ENCODE results near the gene HOOK2.
"Not testable (repeated sequence)": the region's sequence is repeated elsewhere in the genome, so short reads cannot be mapped to it uniquely, and the experiment has no call there.

The HOOK2 gene, protein sequence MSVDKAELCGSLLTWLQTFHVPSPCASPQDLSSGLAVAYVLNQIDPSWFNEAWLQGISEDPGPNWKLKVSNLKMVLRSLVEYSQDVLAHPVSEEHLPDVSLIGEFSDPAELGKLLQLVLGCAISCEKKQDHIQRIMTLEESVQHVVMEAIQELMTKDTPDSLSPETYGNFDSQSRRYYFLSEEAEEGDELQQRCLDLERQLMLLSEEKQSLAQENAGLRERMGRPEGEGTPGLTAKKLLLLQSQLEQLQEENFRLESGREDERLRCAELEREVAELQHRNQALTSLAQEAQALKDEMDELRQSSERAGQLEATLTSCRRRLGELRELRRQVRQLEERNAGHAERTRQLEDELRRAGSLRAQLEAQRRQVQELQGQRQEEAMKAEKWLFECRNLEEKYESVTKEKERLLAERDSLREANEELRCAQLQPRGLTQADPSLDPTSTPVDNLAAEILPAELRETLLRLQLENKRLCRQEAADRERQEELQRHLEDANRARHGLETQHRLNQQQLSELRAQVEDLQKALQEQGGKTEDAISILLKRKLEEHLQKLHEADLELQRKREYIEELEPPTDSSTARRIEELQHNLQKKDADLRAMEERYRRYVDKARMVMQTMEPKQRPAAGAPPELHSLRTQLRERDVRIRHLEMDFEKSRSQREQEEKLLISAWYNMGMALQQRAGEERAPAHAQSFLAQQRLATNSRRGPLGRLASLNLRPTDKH

DNA sequence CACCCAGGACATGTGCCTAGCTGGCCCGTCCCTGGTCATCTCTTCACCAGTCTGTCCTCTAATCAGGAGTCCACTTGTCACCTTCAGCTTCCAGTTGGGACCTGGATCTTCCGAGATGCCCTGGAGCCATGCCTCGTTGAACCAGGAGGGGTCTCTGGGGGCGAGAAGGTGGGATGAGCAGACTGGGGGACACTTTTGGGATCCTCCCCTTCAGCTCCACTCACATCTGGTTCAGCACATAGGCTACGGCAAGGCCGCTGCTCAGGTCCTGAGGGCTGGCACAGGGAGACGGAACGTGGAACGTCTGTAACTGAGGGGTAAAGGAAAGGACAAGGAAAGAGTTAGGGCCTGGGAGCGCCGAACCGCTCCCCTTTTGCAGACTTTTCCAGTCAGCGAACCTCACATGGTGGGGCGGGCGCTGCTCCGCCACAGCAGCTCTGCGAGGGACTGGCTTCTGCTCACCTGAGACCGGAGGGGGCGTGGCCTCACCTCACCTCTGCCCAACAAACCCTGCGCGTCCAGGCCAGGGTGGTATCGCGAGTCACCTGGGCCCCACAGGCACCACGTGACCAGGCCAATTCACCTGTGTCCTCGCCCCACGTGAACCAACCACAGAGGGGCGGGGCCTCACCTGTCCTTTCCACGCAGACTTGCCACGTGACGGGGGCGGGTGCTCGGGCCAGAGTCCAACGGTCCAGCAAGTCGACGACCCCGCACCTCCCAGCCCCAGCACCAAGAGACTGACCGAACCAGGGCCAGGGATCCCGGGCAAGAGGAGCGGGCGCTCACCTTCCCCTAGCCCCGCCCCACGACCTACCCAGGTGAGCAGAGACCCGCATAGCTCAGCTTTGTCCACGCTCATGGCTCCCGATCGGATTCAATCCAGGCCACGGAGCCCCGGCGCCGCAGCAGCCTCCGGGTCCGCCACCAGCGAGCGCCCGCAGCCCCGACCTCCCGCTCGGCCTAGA lies at the start of gene HOOK2:
TSS of gene HOOK2 (minus strand) at position 965 of the 968 bp plus-strand sequence. CDS start at position 862, 103 bp downstream.
- DNase-seq (ENCODE audit: low spot score) = no peak

DNA sequence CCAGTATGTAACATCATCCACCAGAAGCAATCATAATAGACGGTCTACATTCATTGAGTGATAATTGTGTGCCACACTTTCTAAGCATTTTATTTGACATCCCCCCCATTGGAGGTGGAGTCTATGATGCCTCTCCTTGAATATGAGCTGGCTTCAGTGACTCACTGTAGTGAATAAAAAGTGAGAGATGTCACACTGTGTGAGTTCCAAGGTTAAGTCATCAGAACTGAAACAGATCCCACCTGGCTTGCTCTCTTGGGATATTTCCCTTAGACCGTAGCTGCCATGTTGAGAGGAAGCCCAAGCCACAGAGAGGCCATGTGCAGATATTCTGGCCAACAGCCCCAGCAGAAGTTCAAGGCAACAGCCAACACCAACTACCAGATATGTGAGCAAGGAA lies 46.4 kb upstream of the HOOK2 start:
- DNase-seq (ENCODE audit: low spot score) = no peak

DNA sequence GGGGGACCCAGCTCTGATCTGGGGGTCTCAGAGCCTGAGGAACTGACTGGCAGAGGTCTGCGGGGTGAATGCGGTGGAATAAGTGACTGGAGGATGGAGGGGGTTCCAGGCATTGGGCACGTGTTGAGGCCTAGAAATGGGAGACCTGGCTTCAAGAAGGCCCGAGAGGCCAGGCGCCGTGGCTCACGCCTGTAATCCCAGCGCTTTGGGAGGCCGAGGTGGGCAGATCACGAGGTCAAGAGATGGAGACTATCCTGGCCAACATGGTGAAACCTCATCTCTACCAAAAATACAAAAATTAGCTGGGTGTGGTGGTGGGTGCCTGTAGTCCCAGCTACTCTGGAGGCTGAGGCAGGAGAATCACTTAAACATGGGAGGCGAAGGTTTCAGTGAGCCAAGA lies 42.5 kb upstream of the HOOK2 start:
- DNase-seq (ENCODE audit: low spot score) = not testable (repeated sequence)

DNA sequence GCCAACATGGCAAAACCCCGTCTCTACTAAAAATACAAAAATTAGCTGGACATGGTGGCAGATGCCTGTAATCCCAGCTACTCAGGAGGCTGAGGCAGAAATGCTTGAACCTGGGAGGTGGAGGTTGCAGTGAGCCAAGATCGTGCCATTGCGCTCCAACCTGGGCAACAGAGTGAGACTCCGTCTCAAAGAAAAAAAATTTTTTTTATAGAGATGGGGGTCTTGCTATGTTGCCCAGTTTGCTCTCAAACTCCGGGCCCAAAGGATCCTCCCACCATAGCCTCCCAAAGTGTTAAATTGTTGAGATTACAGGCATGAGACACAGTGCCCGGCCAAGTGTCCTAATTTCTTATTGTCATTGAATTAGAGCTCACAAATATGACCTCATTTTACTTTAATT lies 41.8 kb upstream of the HOOK2 start:
- not testable (repeated sequence) for DNase-seq (ENCODE audit: low spot score)

DNA sequence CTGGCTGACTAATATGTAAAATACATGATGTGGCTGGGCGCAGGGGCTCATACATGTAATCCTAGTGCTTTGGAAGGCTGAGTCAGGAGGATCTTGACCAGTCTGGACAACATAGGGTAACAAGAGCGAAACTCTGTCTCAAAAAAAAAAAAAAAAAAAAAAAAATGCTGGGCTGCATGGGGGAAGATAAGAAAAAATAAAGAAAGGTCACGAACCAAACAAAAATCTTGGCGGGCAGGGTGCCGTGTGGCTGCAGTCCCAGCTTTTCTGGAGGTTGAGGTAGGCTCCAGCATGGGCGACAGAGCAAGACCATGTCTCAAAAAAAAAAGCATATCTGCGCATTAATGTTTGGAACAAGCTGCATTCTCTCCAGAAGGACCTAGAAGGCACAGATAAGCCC lies 39.7 kb upstream of the HOOK2 start:
- DNase-seq (ENCODE audit: low spot score) = no peak

DNA sequence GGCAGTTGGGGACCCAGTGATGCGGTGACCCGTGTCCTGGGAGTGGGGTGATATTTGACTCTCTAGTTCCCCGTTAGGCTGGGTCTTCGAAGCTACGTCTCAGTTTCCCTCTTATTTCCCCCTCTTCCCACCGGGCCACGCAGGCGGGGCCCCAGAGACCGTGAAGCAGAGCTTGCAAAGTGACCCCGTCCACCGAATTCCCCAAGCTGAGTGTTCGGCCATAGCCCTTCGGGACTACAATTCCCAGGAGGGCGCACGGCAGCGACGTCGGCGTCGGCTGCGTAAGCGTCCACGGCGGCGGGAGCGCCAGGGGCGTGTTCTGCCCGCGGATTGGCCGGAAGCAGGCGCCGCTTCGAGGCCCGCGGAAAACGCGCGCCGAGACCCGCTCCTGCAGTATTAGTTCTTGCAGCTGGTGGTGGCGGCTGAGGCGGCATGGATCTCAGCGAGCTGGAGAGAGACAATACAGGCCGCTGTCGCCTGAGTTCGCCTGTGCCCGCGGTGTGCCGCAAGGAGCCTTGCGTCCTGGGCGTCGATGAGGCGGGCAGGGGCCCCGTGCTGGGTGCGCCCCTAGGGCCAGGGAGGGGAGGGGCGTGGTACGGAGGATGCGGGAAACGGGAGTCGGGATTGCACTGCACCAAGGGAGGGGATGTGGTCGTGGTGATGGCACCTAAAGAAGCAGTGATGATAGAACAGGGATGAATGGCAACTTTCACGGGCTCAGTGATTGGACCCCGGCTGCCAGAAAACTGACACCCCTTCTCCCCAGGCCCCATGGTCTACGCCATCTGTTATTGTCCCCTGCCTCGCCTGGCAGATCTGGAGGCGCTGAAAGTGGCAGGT lies 31.1 kb upstream of the HOOK2 start, which contains the start of gene RNASEH2A:
TSS of gene RNASEH2A (plus strand) at position 343 of the 840 bp plus-strand sequence. CDS start at position 433, 90 bp downstream.
- DNase-seq (ENCODE audit: low spot score) = peak; percentile 98

DNA sequence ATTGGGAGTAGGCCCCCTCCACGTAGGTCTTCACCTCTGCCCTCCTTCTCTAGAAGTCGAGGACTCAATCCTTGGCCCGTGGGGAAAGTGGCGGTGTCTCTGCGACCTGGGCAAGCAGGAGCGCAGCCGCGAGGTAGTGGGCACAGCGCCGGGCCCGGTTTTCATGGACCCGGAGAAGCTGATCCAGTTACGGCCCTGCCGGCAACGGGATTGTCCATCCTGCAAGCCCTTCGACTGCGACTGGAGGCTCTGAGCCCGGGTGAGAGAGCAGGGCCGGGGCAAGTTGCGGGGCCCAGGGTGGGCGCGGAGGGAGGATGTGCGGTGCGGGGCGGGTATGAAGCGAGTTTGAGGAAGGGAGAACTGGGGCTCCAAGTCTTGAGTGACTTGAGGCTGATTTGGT lies 28.7 kb upstream of the HOOK2 start:
- peak; percentile 10 for DNase-seq (ENCODE audit: low spot score)

DNA sequence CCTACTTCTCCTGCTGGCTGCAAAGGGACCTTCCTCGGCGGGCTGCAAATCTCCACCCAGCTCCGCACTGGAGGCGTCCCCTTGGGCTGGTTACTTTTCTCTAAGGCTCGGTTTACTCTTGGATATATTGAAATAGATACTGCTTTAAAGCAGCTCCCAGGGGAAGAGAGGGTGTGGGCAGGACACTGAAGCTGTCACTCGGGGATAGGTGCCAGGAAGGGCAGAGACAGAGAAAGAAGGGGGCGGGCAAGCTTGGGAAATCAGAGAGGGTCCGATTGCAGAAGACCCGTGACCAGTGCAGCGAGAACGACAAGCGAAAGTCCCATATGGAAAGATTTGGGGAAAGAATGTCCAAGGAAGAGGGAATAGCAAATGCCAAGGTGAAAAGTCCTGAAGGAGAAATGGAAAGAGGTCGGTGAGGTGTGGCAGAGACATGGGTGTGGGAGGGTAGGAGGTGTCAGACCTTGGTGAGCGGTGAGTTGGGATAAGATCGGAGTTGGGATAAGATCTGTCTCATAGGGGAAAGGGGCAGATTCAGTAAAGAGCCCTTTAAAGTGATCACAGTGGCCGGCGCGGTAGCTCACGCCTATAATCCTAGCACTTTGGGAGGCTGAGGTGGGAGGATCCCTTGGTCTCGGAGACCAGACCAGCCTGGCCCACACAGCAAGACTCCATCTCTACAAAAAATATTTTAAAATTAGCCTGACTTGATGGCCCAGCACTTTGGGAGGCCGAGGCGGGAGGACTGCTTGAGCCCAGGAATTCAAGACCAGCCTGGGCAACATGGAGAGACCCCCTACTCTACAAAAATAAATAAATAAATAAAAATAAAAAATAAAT lies 27.1 kb upstream of the HOOK2 start:
- no peak for DNase-seq (ENCODE audit: low spot score)

DNA sequence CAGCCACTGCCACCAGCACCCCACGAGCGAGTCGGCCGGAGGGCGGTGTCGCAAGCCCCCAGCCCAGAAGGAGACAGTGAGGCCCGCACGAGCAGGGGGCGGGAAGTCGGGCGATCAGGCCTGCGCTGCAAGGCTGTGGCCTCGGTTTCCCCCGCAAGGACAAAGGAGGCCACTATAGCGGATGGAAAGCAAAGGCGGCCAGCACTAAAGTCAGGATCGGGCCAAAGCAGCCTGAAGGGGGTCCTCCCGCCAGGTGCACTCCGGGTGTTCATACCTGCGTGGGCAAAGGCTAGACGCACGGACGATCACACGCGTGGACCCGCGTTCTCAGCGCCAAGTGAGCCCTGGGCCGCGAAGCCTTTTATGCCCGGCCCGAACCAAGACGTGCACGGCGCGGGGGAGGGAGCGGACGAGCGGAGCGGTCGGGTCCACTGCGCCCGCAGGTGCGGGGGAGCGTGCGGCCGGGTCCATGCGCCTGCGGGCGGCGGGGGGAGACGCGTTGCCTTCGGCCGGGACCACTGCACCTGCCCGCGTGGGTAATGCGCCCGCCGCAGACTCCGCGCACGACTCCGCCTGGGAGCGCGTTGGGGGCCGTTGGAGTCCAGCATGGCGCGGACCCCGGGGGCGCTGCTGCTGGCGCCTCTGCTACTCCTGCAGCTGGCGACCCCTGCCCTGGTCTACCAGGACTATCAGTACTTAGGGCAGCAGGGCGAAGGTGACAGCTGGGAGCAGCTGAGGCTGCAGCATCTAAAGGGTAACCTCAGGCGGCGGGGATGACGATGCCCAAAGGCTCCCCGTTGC lies 26.3 kb upstream of the HOOK2 start, which contains the start of the genes PRDX2 and THSD8:
TSS of gene PRDX2 (minus strand) at position 335 of the 801 bp plus-strand sequence. CDS start 539 bp downstream, outside the sequence.
TSS of gene THSD8 (plus strand) at position 604 of the 801 bp plus-strand sequence. CDS start at position 607, 3 bp downstream.
- DNase-seq (ENCODE audit: low spot score) = peak; percentile 94

DNA sequence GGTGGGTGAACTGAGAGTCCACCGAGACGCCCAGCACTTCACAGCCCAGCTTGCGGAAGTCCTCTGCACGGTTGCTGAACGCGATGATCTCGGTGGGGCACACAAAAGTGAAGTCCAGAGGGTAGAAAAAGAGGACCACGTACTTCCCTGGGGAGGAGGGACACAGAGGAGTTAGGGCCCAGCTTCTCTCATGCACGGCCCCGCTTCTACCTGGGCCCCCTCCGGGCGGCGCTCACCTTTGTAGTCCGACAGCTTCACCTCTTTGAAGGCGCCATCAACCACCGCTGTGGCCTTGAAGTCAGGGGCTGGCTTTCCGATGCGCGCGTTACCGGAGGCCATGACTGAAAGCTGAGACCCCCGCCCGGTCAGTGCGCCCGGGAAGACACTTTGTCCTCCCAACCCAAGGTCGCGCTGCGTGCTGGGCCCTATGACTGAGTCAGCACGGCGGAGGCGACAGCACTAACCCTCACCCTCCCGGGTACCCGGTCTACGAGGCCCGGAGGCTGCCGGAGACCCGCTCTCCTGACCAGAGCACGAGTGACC lies 25.6 kb upstream of the HOOK2 start:
- DNase-seq (ENCODE audit: low spot score) = no peak

DNA sequence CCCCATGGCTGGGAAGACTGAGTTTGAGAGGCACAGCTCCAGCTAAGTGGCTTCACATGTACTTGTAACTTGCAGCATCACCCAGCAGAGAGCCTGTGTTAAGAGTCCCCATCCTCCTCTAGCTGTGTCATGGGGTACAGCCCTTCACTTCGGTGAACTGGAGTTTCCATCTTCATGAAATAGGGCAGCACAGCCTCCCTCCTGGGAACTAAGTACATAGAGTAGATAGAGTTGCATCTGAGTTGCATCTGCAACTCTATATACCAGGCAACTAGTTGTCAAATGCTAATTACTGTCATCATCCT lies 25.1 kb upstream of the HOOK2 start:
- DNase-seq (ENCODE audit: low spot score) = no peak

DNA sequence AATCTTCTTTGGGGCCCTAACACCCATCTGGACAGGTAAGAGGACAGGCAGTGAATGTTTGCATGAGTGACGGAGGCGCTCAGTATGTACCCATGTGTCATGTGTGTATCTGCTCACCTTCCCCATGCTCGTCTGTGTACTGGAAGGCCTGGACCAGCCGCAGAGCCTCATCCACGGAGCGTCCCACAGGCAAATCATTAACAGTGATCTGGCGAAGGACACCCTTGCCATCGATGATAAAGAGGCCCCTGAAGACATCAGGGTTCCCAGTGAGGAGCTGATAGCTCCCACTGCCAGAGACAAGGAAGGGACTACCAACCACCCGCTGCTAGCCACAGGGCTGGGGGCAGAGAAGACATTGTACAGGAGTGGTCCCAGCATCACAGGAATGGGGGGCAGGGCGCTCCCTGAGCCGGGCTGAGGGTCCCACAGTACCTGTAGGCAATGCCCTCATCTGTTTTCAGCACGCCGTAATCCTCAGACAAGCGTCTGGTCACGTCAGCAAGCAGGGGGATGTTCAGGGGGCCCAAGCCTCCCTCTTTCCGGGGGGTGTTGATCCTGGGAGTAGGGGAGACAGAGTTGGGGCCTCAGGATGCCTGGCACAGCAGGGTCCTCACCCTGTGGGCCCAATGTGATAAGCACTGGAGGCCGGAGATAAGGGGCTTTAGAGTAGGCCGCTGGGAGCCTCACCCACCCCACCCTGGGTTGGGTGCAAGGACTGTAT lies 24.6 kb upstream of the HOOK2 start:
- no peak for DNase-seq (ENCODE audit: low spot score)

DNA sequence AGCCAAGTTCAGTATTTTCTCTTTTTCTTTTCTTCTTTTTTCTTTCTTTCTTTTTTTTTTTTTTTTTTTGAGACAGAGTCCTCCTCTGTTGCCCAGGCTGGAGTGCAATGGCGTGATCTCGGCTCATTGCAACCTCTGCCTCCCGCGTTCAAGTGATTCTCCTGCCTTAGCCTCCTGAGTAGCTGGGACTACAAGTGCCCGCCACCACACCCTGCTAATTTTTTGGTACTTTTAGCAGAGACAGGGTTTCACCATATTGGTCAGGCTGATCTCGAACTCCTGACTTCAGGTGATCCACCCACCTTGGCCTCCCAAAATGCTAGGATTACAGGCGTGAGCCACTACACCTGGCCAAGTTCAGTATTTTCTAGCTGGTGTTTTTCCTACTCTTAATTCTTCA lies 22.3 kb upstream of the HOOK2 start:
- not testable (repeated sequence) for DNase-seq (ENCODE audit: low spot score)

DNA sequence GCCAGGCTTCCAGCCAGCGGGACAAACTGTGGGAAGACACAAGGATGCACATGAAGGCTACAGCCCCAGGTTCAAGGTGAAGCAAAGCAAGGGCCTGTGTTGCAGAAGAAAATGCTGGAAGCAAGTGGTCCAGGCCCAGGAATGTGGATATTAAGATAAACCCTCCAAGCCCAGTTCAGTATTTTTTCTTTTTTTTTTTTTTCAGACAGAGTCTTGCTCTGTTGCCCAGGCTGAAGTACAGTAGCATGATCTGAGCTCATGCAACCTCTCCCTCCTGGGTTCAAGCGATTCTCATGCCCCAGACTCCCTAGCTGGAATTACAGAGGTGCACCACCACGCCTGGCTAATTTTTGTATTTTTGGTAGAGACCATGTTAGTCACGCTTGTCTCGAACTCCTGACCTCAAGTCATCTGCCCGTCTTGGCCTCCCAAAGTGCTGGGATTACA lies 21.8 kb upstream of the HOOK2 start:
- no peak for DNase-seq (ENCODE audit: low spot score)

DNA sequence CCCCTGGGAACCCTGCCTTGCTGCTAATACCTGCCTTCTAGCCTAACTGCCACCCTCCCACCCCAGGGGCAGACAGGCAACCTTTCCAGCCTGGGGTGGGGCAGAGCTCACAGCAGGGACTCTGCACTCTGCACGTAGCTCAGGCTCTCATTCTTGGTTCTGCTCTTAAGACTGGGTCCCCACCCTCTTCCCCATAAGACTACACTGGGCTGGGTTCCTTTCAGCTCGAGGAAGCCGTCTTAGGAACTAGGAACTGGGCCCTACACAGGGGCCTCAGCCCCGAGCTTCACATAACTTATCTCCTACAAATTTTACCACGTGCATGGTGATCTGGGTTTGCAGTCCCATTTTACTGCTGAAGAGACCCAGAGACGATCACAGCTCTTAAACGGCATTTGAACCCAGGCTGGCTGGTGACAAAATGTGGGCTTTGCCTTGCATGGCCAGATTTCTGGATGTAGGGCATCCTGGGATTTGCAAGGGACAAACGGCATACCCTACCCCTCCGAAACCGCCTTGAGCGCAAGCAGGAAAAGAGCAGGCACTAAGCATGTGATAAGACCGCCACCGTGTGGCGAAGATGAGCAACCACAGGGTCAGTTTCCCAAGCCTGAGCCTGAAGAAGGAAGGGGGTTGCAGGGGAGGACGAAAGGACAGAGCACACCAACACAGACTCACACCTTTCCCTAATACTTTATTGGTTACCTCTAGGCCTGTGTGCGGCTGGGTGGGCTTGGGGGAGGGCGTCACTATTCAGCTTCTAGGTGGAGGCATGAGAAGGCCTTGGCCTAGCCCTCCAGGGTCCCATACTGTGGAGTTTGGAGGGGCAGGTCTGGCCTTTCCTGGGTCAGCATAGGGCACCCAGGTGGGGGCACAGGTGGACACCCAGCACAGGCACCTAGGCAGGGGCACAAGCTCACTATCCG lies 21.1 kb upstream of the HOOK2 start:
- DNase-seq (ENCODE audit: low spot score) = peak; percentile 73

DNA sequence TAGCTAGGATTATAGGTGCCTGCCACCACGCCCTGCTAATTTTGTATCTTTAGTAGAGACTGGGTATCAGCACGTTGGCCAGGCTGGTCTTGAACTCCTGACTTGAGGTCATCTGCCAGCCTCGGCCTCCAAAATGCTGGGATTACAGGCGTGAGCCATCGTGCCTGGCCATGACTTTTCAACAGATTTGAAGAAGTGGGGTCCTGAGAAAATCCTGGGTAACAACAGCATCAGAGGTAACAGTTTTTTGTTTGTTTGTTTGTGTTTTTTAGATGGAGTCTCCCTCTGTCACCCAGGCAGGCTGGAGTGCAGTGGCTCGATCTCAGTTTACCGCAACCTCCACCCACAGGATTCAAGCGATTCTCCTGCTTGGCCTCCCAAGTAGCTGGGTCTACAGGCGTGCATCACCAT lies 19.6 kb upstream of the HOOK2 start:
- DNase-seq (ENCODE audit: low spot score) = no peak
